Liver (tissue), 9 donors: ENCODE data around the gene ANK3. TPM values are rescaled to one million over a fixed set of nuclear protein-coding genes. Genes with fewer than 3 reads are reported as not detected.

ENCODE experiments used
- DNase-seq: peaks from one replicate; pipeline ENCODE4 v3.0.0-alpha.2; 2017; ENCODE audit warnings: low spot score
- H3K27ac ChIP-seq, 2 donors: one replicate each; pipeline ENCODE4 v1.7.0; 2013; ENCODE audit warnings: inconsistent platforms in 2 of 2, low read length in 2 of 2, control low read depth in 1 of 2, low read depth in 1 of 2, mild to moderate bottlenecking in 1 of 2
- H3K27me3 ChIP-seq, 4 donors: one replicate each; pipeline versions ENCODE4 v1.6.1 to v1.7.0; 2013; ENCODE audit warnings: low read length in 3 of 4, inconsistent platforms in 1 of 4, mild to moderate bottlenecking in 1 of 4, moderate library complexity in 1 of 4; ENCODE audit not compliant: control insufficient read depth in 4 of 4, insufficient read depth in 4 of 4
- H3K36me3 ChIP-seq, 4 donors: one replicate each; pipeline versions ENCODE4 v1.6.1 to v1.7.0; 2013; ENCODE audit warnings: low read length in 3 of 4, mild to moderate bottlenecking in 3 of 4, low read depth in 1 of 4, moderate library complexity in 1 of 4; ENCODE audit not compliant: control insufficient read depth in 4 of 4, insufficient read depth in 3 of 4
- H3K4me1 ChIP-seq, 4 donors: one replicate each; pipeline versions ENCODE4 v1.6.1 to v1.7.0; 2013; ENCODE audit warnings: low read length in 3 of 4, mild to moderate bottlenecking in 3 of 4, moderate library complexity in 1 of 4; ENCODE audit not compliant: control insufficient read depth in 4 of 4, insufficient read depth in 4 of 4
- H3K4me3 ChIP-seq, 3 donors: one replicate each; pipeline versions ENCODE4 v1.6.1 to v1.7.0; 2013; ENCODE audit warnings: low read length in 3 of 3, control low read depth in 1 of 3, low read depth in 1 of 3, mild to moderate bottlenecking in 1 of 3
- H3K9ac ChIP-seq, 2 donors: one replicate each; pipeline ENCODE4 v1.7.0; 2013; ENCODE audit warnings: low read length in 2 of 2, mild to moderate bottlenecking in 2 of 2, moderate library complexity in 2 of 2, control low read depth in 1 of 2, low read depth in 1 of 2
- H3K9me3 ChIP-seq, 4 donors: one replicate each; pipeline versions ENCODE4 v1.6.1 to v1.7.0; 2013; ENCODE audit warnings: low read length in 3 of 4; ENCODE audit not compliant: control insufficient read depth in 4 of 4
- ATF3 ChIP-seq: IDR thresholded peaks from 2 replicates; pipeline ENCODE4 v1.6.1; 2016; ENCODE audit warnings: antibody characterized with exemption
- CTCF ChIP-seq: fragments of 150-350 bp; IDR thresholded peaks from 2 replicates; pipeline ENCODE4 v1.5.1; 2017; ENCODE audit warnings: improper control_type of control experiment, low read depth, low read length; ENCODE audit not compliant: missing input control
- EGR1 ChIP-seq, 2 donors: IDR thresholded peaks; 2 replicates each; pipeline ENCODE4 v1.6.1; 2016 to 2018; ENCODE audit warnings: antibody characterized with exemption in 2 of 2, low read depth in 2 of 2
- FOXA1 ChIP-seq: IDR thresholded peaks from 2 replicates; pipeline ENCODE4 v1.6.1; 2016; ENCODE audit warnings: antibody characterized with exemption
- FOXA2 ChIP-seq: IDR thresholded peaks from 2 replicates; pipeline ENCODE4 v1.6.1; 2016; ENCODE audit warnings: antibody characterized with exemption
- GABPA ChIP-seq, 2 donors: IDR thresholded peaks in 1 of 2; conservative IDR thresholded peaks in 1 of 2; 2 replicates each; pipeline ENCODE4 v1.6.1; 2016; ENCODE audit warnings: antibody characterized with exemption in 2 of 2, mild to moderate bottlenecking in 1 of 2, moderate library complexity in 1 of 2
- HNF4A ChIP-seq, 2 donors: conservative IDR thresholded peaks; 2 replicates each; pipeline ENCODE4 v1.6.1; 2016; ENCODE audit warnings: antibody characterized with exemption in 2 of 2, mild to moderate bottlenecking in 2 of 2
- HNF4G ChIP-seq: IDR thresholded peaks from 2 replicates; pipeline ENCODE4 v1.6.1; 2016; ENCODE audit warnings: antibody characterized with exemption
- JUND ChIP-seq, 2 donors: IDR thresholded peaks; 2 replicates each; pipeline ENCODE4 v1.6.1; 2016; ENCODE audit warnings: antibody characterized with exemption in 2 of 2
- NR2F2 ChIP-seq: IDR thresholded peaks from 2 replicates; pipeline ENCODE4 v1.6.1; 2016; ENCODE audit warnings: antibody characterized with exemption
- RAD21 ChIP-seq, 2 donors: IDR thresholded peaks; 2 replicates each; pipeline ENCODE4 v1.6.1; 2016; ENCODE audit warnings: antibody characterized with exemption in 2 of 2, mild to moderate bottlenecking in 2 of 2
- REST ChIP-seq: IDR thresholded peaks from 2 replicates; pipeline ENCODE4 v1.6.1; 2016; ENCODE audit warnings: antibody characterized with exemption, mild to moderate bottlenecking
- RXRA ChIP-seq, 2 donors: IDR thresholded peaks; 2 replicates each; pipeline ENCODE4 v1.6.1; 2017 to 2018; ENCODE audit warnings: antibody characterized with exemption in 2 of 2, mild to moderate bottlenecking in 1 of 2
- SP1 ChIP-seq: IDR thresholded peaks from 2 replicates; pipeline ENCODE4 v1.6.1; 2018; ENCODE audit warnings: antibody characterized with exemption, mild to moderate bottlenecking
- TAF1 ChIP-seq: conservative IDR thresholded peaks from 2 replicates; pipeline ENCODE4 v1.6.1; 2016; ENCODE audit warnings: antibody characterized with exemption, mild to moderate bottlenecking
- YY1 ChIP-seq: IDR thresholded peaks from 2 replicates; pipeline ENCODE4 v1.6.1; 2016; ENCODE audit warnings: antibody characterized with exemption, mild to moderate bottlenecking
- ZBTB33 ChIP-seq: IDR thresholded peaks from 2 replicates; pipeline ENCODE4 v1.6.1; 2016; ENCODE audit warnings: antibody characterized with exemption
- WGBS: extraction: QIAGEN DNeasy Blood & Tissue Kit; methylation state at CpG from one replicate; pipeline ENCODE4 v1.1.7; 2013; 5-methylcytosine and 5-hydroxymethylcytosine counted together
- polyA plus RNA-seq, 2 donors: library from polyadenylated mRNA; stranded (reverse) in 1 of 2; unstranded in 1 of 2; fragments of 200-250 nt in 1 of 2; fragments of >200 nt in 1 of 2; fragmentation: Nextera tagmentation in 1 of 2; extraction: Ambion mirVana in 1 of 2; gene quantifications; one replicate each; pipeline versions ENCODE4 v1.2.1 to v1.2.3, GENCODE V29; 2013 to 2015
- total RNA-seq, 2 donors: library from RNA; depleted of rRNA; stranded (reverse); fragments of >200 nt; gene quantifications; one replicate each; pipeline ENCODE4 v1.2.3, GENCODE V29; 2014
- donor health status: healthy.
- donor health status: healthy.
- donor health status: healthy.
- donor health status: healthy.
- donor health status: healthy.

Gene ANK3
- total and polyA plus RNA-seq, 4 donors: 5.7 to 30.0 (median 9.7) TPM

GRCh38 chr10:60346661-60347060 lies 43.0 kb downstream of the ANK3 start:
- Histone ChIP-seq H3K36me3 (no peaks in the 10 kb centered on the region), H3K4me1 (no peaks in the 10 kb centered on the region), H3K4me3 (no peak overlapping the region), H3K9me3 (no peaks in the 10 kb centered on the region), H3K27me3 (no peaks in the 10 kb centered on the region), H3K27ac (no peak overlapping the region), H3K9ac (no peak overlapping the region)
- 82% methylated on average over 1 of the region's 1 CpG for WGBS
- TF ChIP-seq HNF4G: no peak
- TF ChIP-seq JUND (IDR thresholded peaks at IDR 0.05): no peak
- no peak for DNase-seq

- H3K27me3 ChIP-seq: no peaks in the 10 kb centered on the region
- no peaks in the 10 kb centered on the region for H3K9me3 ChIP-seq
- WGBS: 91% methylated on average over 1 of the region's 1 CpG
- no peaks in the 10 kb centered on the region for H3K4me1 ChIP-seq
- no peak for DNase-seq
- no peaks in the 10 kb centered on the region for H3K36me3 ChIP-seq
- H3K9ac ChIP-seq: no peak overlapping the region
- no peak overlapping the region for H3K27ac ChIP-seq
- TF ChIP-seq YY1 (no peak), TAF1 (no peak), HNF4G (no peak), HNF4A (conservative IDR thresholded peaks at IDR 0.05) (no peak), EGR1 (IDR thresholded peaks at IDR 0.05; ENCODE audit: low read depth in 2 of 2) (no peak), FOXA1 (no peak), CTCF (no peak), ZBTB33 (no peak), RAD21 (IDR thresholded peaks at IDR 0.05) (no peak), FOXA2 (no peak), NR2F2 (no peak), SP1 (no peak), JUND (IDR thresholded peaks at IDR 0.05) (no peak), RXRA (IDR thresholded peaks at IDR 0.05) (no peak), GABPA (IDR thresholded peaks at IDR 0.05 in 1 of 2, conservative IDR thresholded peaks at IDR 0.05 in 1 of 2) (no peak), ATF3 (no peak), REST (no peak)
- H3K4me3 ChIP-seq: no peak overlapping the region
Measured at GRCh38 chr10:60343254-60343653, 46.4 kb downstream of the ANK3 start.
